Activated CD4-positive, alpha-beta memory T cell treated with anti-CD3 and anti-CD28 coated beads, Interleukin-2, amount 10 ng/mL, durations not matched to agents 7 days and 5 days (primary cell): ENCODE results near the gene DLG1. TPM values are rescaled to one million over a fixed set of nuclear protein-coding genes. Genes with fewer than 3 reads are reported as not detected.

Experiments used
- CTCF ChIA-PET: fragments of 350-600 bp; sonication (Branson Sonifier 250); formaldehyde crosslinking; loops from one replicate; lab custom pipeline; 2021; ENCODE audit warnings: antibody characterized with exemption, inconsistent platforms; lab: Charles Lee
- POLR2A ChIA-PET: fragments of 350-600 bp; sonication (Branson Sonifier 250); formaldehyde crosslinking; loops from one replicate; lab custom pipeline; 2021; ENCODE audit warnings: antibody characterized with exemption; lab: Charles Lee
- DNase-seq: peaks from one replicate; pipeline ENCODE4 v3.0.0-alpha.2; 2020
- H3K27ac Mint-ChIP-seq: one replicate; pipeline ENCODE4 v1.8.0; 2021; ENCODE audit warnings: mild to moderate bottlenecking, mixed read lengths
- H3K27me3 Mint-ChIP-seq: one replicate; pipeline ENCODE4 v1.8.0; 2021; ENCODE audit warnings: mixed read lengths
- H3K36me3 Mint-ChIP-seq: one replicate; pipeline ENCODE4 v1.8.0; 2021; ENCODE audit warnings: low read depth, mixed read lengths
- H3K4me1 Mint-ChIP-seq: one replicate; pipeline ENCODE4 v1.8.0; 2021; ENCODE audit warnings: mixed read lengths
- H3K4me3 Mint-ChIP-seq: one replicate; pipeline ENCODE4 v1.8.0; 2021; ENCODE audit warnings: mild to moderate bottlenecking, mixed read lengths
- H3K9me3 Mint-ChIP-seq: one replicate; pipeline ENCODE4 v1.8.0; 2021; ENCODE audit warnings: mixed read lengths
- total RNA-seq, 2 experiments: library from RNA; stranded (reverse); gene quantifications; one replicate each; pipeline ENCODE4 v1.2.3, GENCODE V29; 2021

The DLG1 gene
- total RNA-seq, 2 experiments from 2014 or later = 58.2 to 61.4 TPM

- no peaks in the 10 kb centered on the region for H3K27me3 Mint-ChIP-seq
- ChIA-PET CTCF (no interaction called here), POLR2A (no interaction called here)
- H3K4me3 Mint-ChIP-seq = no peak overlapping the region
- H3K36me3 Mint-ChIP-seq = peaks cover 8% of the 10 kb centered on the region
- no peak overlapping the region for H3K27ac Mint-ChIP-seq
- H3K9me3 Mint-ChIP-seq = no peaks in the 10 kb centered on the region
- peaks cover 4% of the 10 kb centered on the region for H3K4me1 Mint-ChIP-seq
- no peak for DNase-seq
These were observed 130.3 kb downstream of the DLG1 start for GRCh38 chr3:197168063-197168462.

GRCh38 chr3:197167549-197167948 is 130.9 kb downstream of the DLG1 start:
- no peak overlapping the region for H3K27ac Mint-ChIP-seq
- peaks cover 3% of the 10 kb centered on the region for H3K4me1 Mint-ChIP-seq
- ChIA-PET POLR2A (no interaction called here), CTCF (no interaction called here)
- no peak overlapping the region for H3K4me3 Mint-ChIP-seq
- no peaks in the 10 kb centered on the region for H3K9me3 Mint-ChIP-seq
- H3K36me3 Mint-ChIP-seq = peaks cover 12% of the 10 kb centered on the region
- no peaks in the 10 kb centered on the region for H3K27me3 Mint-ChIP-seq
- DNase-seq = no peak

GRCh38 chr3:197165890-197166289 is 132.5 kb downstream of the DLG1 start:
- Mint-ChIP-seq H3K4me1 (no peaks in the 10 kb centered on the region), H3K36me3 (peaks cover 12% of the 10 kb centered on the region), H3K9me3 (no peaks in the 10 kb centered on the region), H3K4me3 (no peak overlapping the region), H3K27me3 (no peaks in the 10 kb centered on the region), H3K27ac (no peak overlapping the region)
- POLR2A ChIA-PET = no interaction called here
- CTCF ChIA-PET = no interaction called here
- DNase-seq = no peak

GRCh38 chr3:197155046-197155445 is 143.4 kb downstream of the DLG1 start:
- H3K36me3 Mint-ChIP-seq = peaks cover 47% of the 10 kb centered on the region
- no peak overlapping the region for H3K27ac Mint-ChIP-seq
- ChIA-PET POLR2A (no interaction called here), CTCF (no interaction called here)
- peaks cover 31% of the 10 kb centered on the region for H3K9me3 Mint-ChIP-seq
- H3K4me3 Mint-ChIP-seq = no peak overlapping the region
- H3K27me3 Mint-ChIP-seq = no peaks in the 10 kb centered on the region
- DNase-seq = no peak
- H3K4me1 Mint-ChIP-seq = no peaks in the 10 kb centered on the region

GRCh38 chr3:197151580-197151979 is 146.8 kb downstream of the DLG1 start:
- Mint-ChIP-seq H3K27me3 (no peaks in the 10 kb centered on the region), H3K4me3 (no peak overlapping the region), H3K4me1 (peaks cover 2% of the 10 kb centered on the region), H3K27ac (no peak overlapping the region), H3K9me3 (peaks cover 16% of the 10 kb centered on the region), H3K36me3 (peaks cover 38% of the 10 kb centered on the region)
- no peak for DNase-seq
- ChIA-PET POLR2A (no interaction called here), CTCF (no interaction called here)

GRCh38 chr3:197149528-197149927 is 148.9 kb downstream of the DLG1 start:
- Mint-ChIP-seq H3K4me1 (peaks cover 3% of the 10 kb centered on the region), H3K36me3 (peaks cover 27% of the 10 kb centered on the region), H3K27ac (no peak overlapping the region), H3K4me3 (no peak overlapping the region), H3K27me3 (no peaks in the 10 kb centered on the region), H3K9me3 (peaks cover under 1% of the 10 kb centered on the region)
- POLR2A ChIA-PET = no interaction called here
- DNase-seq = no peak
- CTCF ChIA-PET = no interaction called here

- Mint-ChIP-seq H3K27ac (no peak overlapping the region), H3K4me1 (peaks cover 4% of the 10 kb centered on the region), H3K9me3 (no peaks in the 10 kb centered on the region), H3K27me3 (no peaks in the 10 kb centered on the region), H3K4me3 (no peak overlapping the region), H3K36me3 (peaks cover 27% of the 10 kb centered on the region)
- ChIA-PET POLR2A (no interaction called here), CTCF (no interaction called here)
- DNase-seq = no peak
These were observed 154.2 kb downstream of the DLG1 start for GRCh38 chr3:197144188-197144587.

- DNase-seq = no peak
- Mint-ChIP-seq H3K27me3 (no peaks in the 10 kb centered on the region), H3K36me3 (peaks cover 42% of the 10 kb centered on the region), H3K27ac (no peak overlapping the region), H3K4me1 (peaks cover 1% of the 10 kb centered on the region), H3K9me3 (peaks cover 9% of the 10 kb centered on the region), H3K4me3 (no peak overlapping the region)
- CTCF ChIA-PET = no interaction called here
- POLR2A ChIA-PET = no interaction called here
These were observed 158.8 kb downstream of the DLG1 start for GRCh38 chr3:197139586-197139985.

GRCh38 chr3:197137751-197138150 is 160.7 kb downstream of the DLG1 start:
- ChIA-PET CTCF (no interaction called here), POLR2A (no interaction called here)
- Mint-ChIP-seq H3K4me1 (no peaks in the 10 kb centered on the region), H3K27ac (no peak overlapping the region), H3K4me3 (no peak overlapping the region), H3K36me3 (peaks cover 58% of the 10 kb centered on the region), H3K9me3 (peaks cover 9% of the 10 kb centered on the region), H3K27me3 (no peaks in the 10 kb centered on the region)
- no peak for DNase-seq

GRCh38 chr3:197136744-197137143 is 161.7 kb downstream of the DLG1 start:
- DNase-seq = no peak
- Mint-ChIP-seq H3K4me3 (no peak overlapping the region), H3K9me3 (peaks cover 9% of the 10 kb centered on the region), H3K27me3 (no peaks in the 10 kb centered on the region), H3K27ac (no peak overlapping the region), H3K4me1 (no peaks in the 10 kb centered on the region), H3K36me3 (peaks cover 61% of the 10 kb centered on the region)
- POLR2A ChIA-PET = no interaction called here
- CTCF ChIA-PET = no interaction called here

- no peak overlapping the region for H3K27ac Mint-ChIP-seq
- no peaks in the 10 kb centered on the region for H3K4me1 Mint-ChIP-seq
- peaks cover 63% of the 10 kb centered on the region for H3K36me3 Mint-ChIP-seq
- ChIA-PET POLR2A (no interaction called here), CTCF (no interaction called here)
- H3K27me3 Mint-ChIP-seq = no peaks in the 10 kb centered on the region
- DNase-seq = no peak
- peaks cover 9% of the 10 kb centered on the region for H3K9me3 Mint-ChIP-seq
- no peak overlapping the region for H3K4me3 Mint-ChIP-seq
These were observed 163.2 kb downstream of the DLG1 start for GRCh38 chr3:197135212-197135611.

- Mint-ChIP-seq H3K4me3 (no peak overlapping the region), H3K4me1 (no peaks in the 10 kb centered on the region), H3K36me3 (peaks cover 61% of the 10 kb centered on the region), H3K27me3 (no peaks in the 10 kb centered on the region), H3K27ac (no peak overlapping the region), H3K9me3 (peaks cover 9% of the 10 kb centered on the region)
- CTCF ChIA-PET = no interaction called here
- POLR2A ChIA-PET = no interaction called here
- DNase-seq = no peak
These were observed 165.4 kb downstream of the DLG1 start for GRCh38 chr3:197132916-197133530.

- ChIA-PET CTCF (no interaction called here), POLR2A (no interaction called here)
- H3K36me3 Mint-ChIP-seq = peaks cover 30% of the 10 kb centered on the region
- no peak for DNase-seq
- H3K4me3 Mint-ChIP-seq = no peak overlapping the region
- no peaks in the 10 kb centered on the region for H3K4me1 Mint-ChIP-seq
- no peak overlapping the region for H3K27ac Mint-ChIP-seq
- H3K27me3 Mint-ChIP-seq = no peaks in the 10 kb centered on the region
- no peaks in the 10 kb centered on the region for H3K9me3 Mint-ChIP-seq
These were observed 172.8 kb downstream of the DLG1 start for GRCh38 chr3:197125636-197126035.

GRCh38 chr3:197124713-197125112 is 173.7 kb downstream of the DLG1 start:
- Mint-ChIP-seq H3K9me3 (no peaks in the 10 kb centered on the region), H3K27ac (no peak overlapping the region), H3K4me1 (no peaks in the 10 kb centered on the region), H3K36me3 (peaks cover 26% of the 10 kb centered on the region), H3K27me3 (no peaks in the 10 kb centered on the region), H3K4me3 (no peak overlapping the region)
- no peak for DNase-seq
- ChIA-PET CTCF (no interaction called here), POLR2A (no interaction called here)
